ENCODE data around the gene QDPR. TPM values are rescaled to one million over a fixed set of nuclear protein-coding genes. Genes with fewer than 3 reads are reported as not detected.

Gene QDPR
- total RNA-seq, 1 donor from 2014 or later: 53.6 TPM

- no peaks in the 10 kb centered on the region for H4K20me1 ChIP-seq (ENCODE audit: insufficient read depth, low read length)
- no peaks in the 10 kb centered on the region for H3K27me3 Mint-ChIP-seq (ENCODE audit: low read depth, unreplicated experiment)
- no peaks in the 10 kb centered on the region for H3K36me3 Mint-ChIP-seq (ENCODE audit: low read depth, unreplicated experiment)
Measured at GRCh38 chr4:17535906-17536305, 24.0 kb upstream of the QDPR start.

GRCh38 chr4:17535242-17535641 lies 23.4 kb upstream of the QDPR start:
- Histone ChIP-seq H3K36me3 (ENCODE audit: insufficient read depth, low read length) (no peaks in the 10 kb centered on the region), H3K4me3 (ENCODE audit: insufficient read depth, low read depth, low read length) (no peak overlapping the region), H3K4me2 (ENCODE audit: low read length) (no peak overlapping the region), H2AFZ (ENCODE audit: low read depth, low read length) (no peak overlapping the region), H3K4me1 (ENCODE audit: insufficient read depth, low read length) (no peaks in the 10 kb centered on the region), H3K27me3 (ENCODE audit: insufficient read depth, low read length) (no peaks in the 10 kb centered on the region), H3K79me2 (ENCODE audit: insufficient read depth, low read length) (no peaks in the 10 kb centered on the region), H3K27ac (ENCODE audit: low read depth, low read length) (no peak overlapping the region), H3K9ac (ENCODE audit: low read length) (no peak overlapping the region), H4K20me1 (ENCODE audit: insufficient read depth, low read length) (no peaks in the 10 kb centered on the region), H3K9me3 (ENCODE audit: insufficient read depth, low read depth, low read length) (no peaks in the 10 kb centered on the region)
- Mint-ChIP-seq H3K36me3 (ENCODE audit: low read depth, unreplicated experiment) (no peaks in the 10 kb centered on the region), H3K4me3 (ENCODE audit: unreplicated experiment) (no peak overlapping the region), H3K27me3 (ENCODE audit: low read depth, unreplicated experiment) (no peaks in the 10 kb centered on the region), H3K9me3 (ENCODE audit: unreplicated experiment) (no peaks in the 10 kb centered on the region), H3K27ac (ENCODE audit: unreplicated experiment) (no peak overlapping the region), H3K4me1 (ENCODE audit: low read depth, unreplicated experiment) (peaks cover 2% of the 10 kb centered on the region)
- TF ChIP-seq CTCF (IDR thresholded peaks at IDR 0.05; ENCODE audit: insufficient read depth, low read depth, low read length) (no peak), EZH2 (IDR thresholded peaks at IDR 0.05; ENCODE audit: insufficient read depth, low read length) (no peak)
- DNase-seq (ENCODE audit: low read depth) (no peak), FAIRE-seq (no peak)

More at GRCh38 chr4:17535906-17536305, 24.0 kb upstream of the QDPR start:
- no peaks in the 10 kb centered on the region for H3K27me3 ChIP-seq (ENCODE audit: insufficient read depth, low read length)
- Mint-ChIP-seq H3K4me3 (ENCODE audit: unreplicated experiment) (no peak overlapping the region), H3K4me1 (ENCODE audit: low read depth, unreplicated experiment) (peaks cover 2% of the 10 kb centered on the region), H3K9me3 (ENCODE audit: unreplicated experiment) (no peaks in the 10 kb centered on the region), H3K27ac (ENCODE audit: unreplicated experiment) (no peak overlapping the region)
- DNase-seq (ENCODE audit: low read depth) (no peak), FAIRE-seq (no peak)
- H3K9me3 ChIP-seq (ENCODE audit: insufficient read depth, low read depth, low read length): no peaks in the 10 kb centered on the region
- no peak overlapping the region for H3K4me3 ChIP-seq (ENCODE audit: insufficient read depth, low read depth, low read length)
- no peak overlapping the region for H3K4me2 ChIP-seq (ENCODE audit: low read length)
- H3K9ac ChIP-seq (ENCODE audit: low read length): no peak overlapping the region
- H2AFZ ChIP-seq (ENCODE audit: low read depth, low read length): peak overlapping the region; percentile 23
- no peaks in the 10 kb centered on the region for H3K79me2 ChIP-seq (ENCODE audit: insufficient read depth, low read length)
- no peaks in the 10 kb centered on the region for H3K4me1 ChIP-seq (ENCODE audit: insufficient read depth, low read length)
- TF ChIP-seq CTCF (IDR thresholded peaks at IDR 0.05; ENCODE audit: insufficient read depth, low read depth, low read length) (no peak), EZH2 (IDR thresholded peaks at IDR 0.05; ENCODE audit: insufficient read depth, low read length) (no peak)
- H3K36me3 ChIP-seq (ENCODE audit: insufficient read depth, low read length): no peaks in the 10 kb centered on the region
- no peak overlapping the region for H3K27ac ChIP-seq (ENCODE audit: low read depth, low read length)

- Histone ChIP-seq H3K4me2 (ENCODE audit: low read length) (no peak overlapping the region), H4K20me1 (ENCODE audit: insufficient read depth, low read length) (no peaks in the 10 kb centered on the region), H3K4me1 (ENCODE audit: insufficient read depth, low read length) (no peaks in the 10 kb centered on the region), H3K9me3 (ENCODE audit: insufficient read depth, low read depth, low read length) (no peaks in the 10 kb centered on the region), H3K27ac (ENCODE audit: low read depth, low read length) (no peak overlapping the region), H3K36me3 (ENCODE audit: insufficient read depth, low read length) (no peaks in the 10 kb centered on the region), H3K79me2 (ENCODE audit: insufficient read depth, low read length) (no peaks in the 10 kb centered on the region), H3K27me3 (ENCODE audit: insufficient read depth, low read length) (no peaks in the 10 kb centered on the region), H3K9ac (ENCODE audit: low read length) (no peak overlapping the region), H2AFZ (ENCODE audit: low read depth, low read length) (no peak overlapping the region), H3K4me3 (ENCODE audit: insufficient read depth, low read depth, low read length) (no peak overlapping the region)
- Mint-ChIP-seq H3K27me3 (ENCODE audit: low read depth, unreplicated experiment) (no peaks in the 10 kb centered on the region), H3K27ac (ENCODE audit: unreplicated experiment) (no peak overlapping the region), H3K36me3 (ENCODE audit: low read depth, unreplicated experiment) (no peaks in the 10 kb centered on the region), H3K4me3 (ENCODE audit: unreplicated experiment) (no peak overlapping the region), H3K9me3 (ENCODE audit: unreplicated experiment) (no peaks in the 10 kb centered on the region), H3K4me1 (ENCODE audit: low read depth, unreplicated experiment) (peaks cover 2% of the 10 kb centered on the region)
- DNase-seq (ENCODE audit: low read depth) (no peak), FAIRE-seq (no peak)
- no peak for TF ChIP-seq EZH2 (IDR thresholded peaks at IDR 0.05; ENCODE audit: insufficient read depth, low read length)
- no peak for TF ChIP-seq CTCF (IDR thresholded peaks at IDR 0.05; ENCODE audit: insufficient read depth, low read depth, low read length)
Measured at GRCh38 chr4:17534705-17535104, 22.8 kb upstream of the QDPR start.

Measured in astrocyte (in vitro differentiated cells and primary cell).